OCI-LY7 (cell line): ENCODE measurements around the gene MAU2. TPM values are rescaled to one million over a fixed set of nuclear protein-coding genes. Genes with fewer than 3 reads are reported as not detected.

Experiments
- BruUV-seq: library from RNA; stranded (reverse); fragments of 400-500 nt; replicated peaks from 2 replicates; lab custom pipeline; 2021; lab: Mats Ljungman, UMichigan
- CTCF ChIA-PET: fragments of 300-600 bp; sonication (Branson Sonifier 250); formaldehyde crosslinking; loops from one replicate; lab custom pipeline; 2022; ENCODE audit warnings: antibody characterized with exemption; ENCODE audit not compliant: unreplicated experiment; lab: Charles Lee
- POLR2A ChIA-PET: fragments of 300-600 bp; sonication (Branson Sonifier 250); formaldehyde crosslinking; loops from one replicate; lab custom pipeline; 2022; ENCODE audit warnings: antibody characterized with exemption; lab: Charles Lee
- DNase-seq: peaks from one replicate; pipeline ENCODE4 v3.0.0-alpha.2; 2015; ENCODE audit warnings: low spot score
- H2AFZ ChIP-seq: fragments of 200-600 bp; sonication (generic), shearing (Covaris generic); 2 replicates; pipeline ENCODE4 v1.6.1; 2014; ENCODE audit warnings: mild to moderate bottlenecking, antibody characterized with exemption, low read length, moderate library complexity
- H3K27ac ChIP-seq: fragments of 200-600 bp; sonication (generic); 2 replicates; pipeline ENCODE4 v1.5.1; 2014; ENCODE audit warnings: mixed run types, low read depth, mild to moderate bottlenecking, moderate library complexity, low read length, inconsistent platforms; ENCODE audit not compliant: poor library complexity, severe bottlenecking
- H3K36me3 ChIP-seq: fragments of 200-600 bp; sonication (generic); 2 replicates; pipeline ENCODE4 v1.6.1; 2014; ENCODE audit warnings: mild to moderate bottlenecking, antibody characterized with exemption, low read length, moderate library complexity, mixed read lengths; ENCODE audit not compliant: insufficient read depth
- H3K4me1 ChIP-seq: fragments of 200-600 bp; sonication (generic); 2 replicates; pipeline ENCODE4 v1.5.1; 2014; ENCODE audit warnings: mild to moderate bottlenecking, low read length; ENCODE audit not compliant: insufficient read depth, poor library complexity, severe bottlenecking
- H3K4me2 ChIP-seq: fragments of 200-600 bp; sonication (generic); 2 replicates; pipeline ENCODE4 v1.6.1; 2014; ENCODE audit warnings: mild to moderate bottlenecking, low read length
- H3K4me3 ChIP-seq: fragments of 200-600 bp; sonication (generic); 2 replicates; pipeline ENCODE4 v1.5.1; 2014; ENCODE audit warnings: mild to moderate bottlenecking, low read depth, low read length; ENCODE audit not compliant: poor library complexity, severe bottlenecking
- H3K79me2 ChIP-seq: fragments of 200-600 bp; sonication (generic); 2 replicates; pipeline ENCODE4 v1.6.1; 2016; ENCODE audit warnings: low read depth, mild to moderate bottlenecking, low read length, moderate library complexity, mixed read lengths; ENCODE audit not compliant: insufficient read depth
- H3K9me2 ChIP-seq: fragments of 200-600 bp; sonication (generic); 2 replicates; pipeline ENCODE4 v1.6.1; 2016; ENCODE audit warnings: mild to moderate bottlenecking, low read length, mixed read lengths; ENCODE audit not compliant: insufficient read depth
- H3K9me3 ChIP-seq: fragments of 200-600 bp; sonication (generic); 2 replicates; pipeline ENCODE4 v1.6.1; 2014; ENCODE audit warnings: mild to moderate bottlenecking, mixed run types, low read length, mixed read lengths
- H4K20me1 ChIP-seq: fragments of 200-600 bp; sonication (generic); 2 replicates; pipeline ENCODE4 v1.6.1; 2014; ENCODE audit warnings: mild to moderate bottlenecking, antibody characterized with exemption, low read length, moderate library complexity, mixed read lengths; ENCODE audit not compliant: insufficient read depth
- EZH2phosphoT487 ChIP-seq: fragments of 200-600 bp; sonication (generic); IDR thresholded peaks from 2 replicates; pipeline ENCODE4 v1.6.1; 2018; ENCODE audit warnings: low read depth, borderline replicate concordance, mild to moderate bottlenecking, mixed run types, antibody characterized with exemption, low read length, moderate library complexity, mixed read lengths
- intact Hi-C: fragments of 100-400 bp; cut with micrococcal nuclease; formaldehyde crosslinking; loops from one replicate; pipeline ENCODE4 v1.10.0; 2022; ENCODE audit not compliant: unreplicated experiment
- total RNA-seq, 2 experiments: library from RNA; depleted of rRNA in 1 of 2; stranded (reverse); fragments of >200 nt in 1 of 2; shearing (Covaris generic) in 1 of 2; gene quantifications; 2 replicates each; pipeline ENCODE4 v1.2.3, GENCODE V29; 2014 to 2022
- TF ChIP-seq, protein P1 (sequence below): fragments of 200-600 bp; sonication (generic); conservative IDR thresholded peaks from 2 replicates; pipeline ENCODE4 v1.5.1; 2014; ENCODE audit warnings: mild to moderate bottlenecking, antibody characterized with exemption, low read length, moderate library complexity, mixed read lengths

Gene MAU2
- total RNA-seq, 2 experiments from 2014 or later, result 58.7 to 81.7 TPM

DNA sequence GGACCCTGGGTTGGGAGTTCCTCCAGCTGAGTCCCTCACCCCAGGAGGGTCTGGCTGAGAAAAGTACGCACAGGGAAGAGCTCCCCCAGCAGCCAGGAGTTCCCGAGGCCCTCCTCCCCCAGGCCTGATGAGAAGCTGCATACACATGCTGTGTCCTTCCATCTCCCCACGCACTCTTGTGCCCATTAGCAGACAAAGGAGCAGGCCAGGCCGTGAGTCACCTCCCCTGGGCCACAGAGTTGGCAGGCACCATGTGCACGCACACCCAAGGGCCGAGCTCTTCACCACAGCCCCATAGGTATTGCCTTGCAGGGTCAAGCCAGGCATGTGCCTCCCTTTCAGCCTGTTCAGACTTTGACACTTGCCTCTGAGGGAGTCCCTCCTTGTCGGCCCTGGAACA lies 17.5 kb downstream of the MAU2 start:
- no peak for TF ChIP-seq EZH2phosphoT487
- TF ChIP-seq, protein P1, sequence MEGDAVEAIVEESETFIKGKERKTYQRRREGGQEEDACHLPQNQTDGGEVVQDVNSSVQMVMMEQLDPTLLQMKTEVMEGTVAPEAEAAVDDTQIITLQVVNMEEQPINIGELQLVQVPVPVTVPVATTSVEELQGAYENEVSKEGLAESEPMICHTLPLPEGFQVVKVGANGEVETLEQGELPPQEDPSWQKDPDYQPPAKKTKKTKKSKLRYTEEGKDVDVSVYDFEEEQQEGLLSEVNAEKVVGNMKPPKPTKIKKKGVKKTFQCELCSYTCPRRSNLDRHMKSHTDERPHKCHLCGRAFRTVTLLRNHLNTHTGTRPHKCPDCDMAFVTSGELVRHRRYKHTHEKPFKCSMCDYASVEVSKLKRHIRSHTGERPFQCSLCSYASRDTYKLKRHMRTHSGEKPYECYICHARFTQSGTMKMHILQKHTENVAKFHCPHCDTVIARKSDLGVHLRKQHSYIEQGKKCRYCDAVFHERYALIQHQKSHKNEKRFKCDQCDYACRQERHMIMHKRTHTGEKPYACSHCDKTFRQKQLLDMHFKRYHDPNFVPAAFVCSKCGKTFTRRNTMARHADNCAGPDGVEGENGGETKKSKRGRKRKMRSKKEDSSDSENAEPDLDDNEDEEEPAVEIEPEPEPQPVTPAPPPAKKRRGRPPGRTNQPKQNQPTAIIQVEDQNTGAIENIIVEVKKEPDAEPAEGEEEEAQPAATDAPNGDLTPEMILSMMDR, result no peak
- no peaks in the 10 kb centered on the region for H3K4me1 ChIP-seq
- ChIA-PET POLR2A (no interaction called here), CTCF (no interaction called here)
- no peaks in the 10 kb centered on the region for H3K9me2 ChIP-seq
- H3K27ac ChIP-seq, result no peak overlapping the region
- no TSS peak for BruUV-seq
- no peak for DNase-seq
- no peaks in the 10 kb centered on the region for H4K20me1 ChIP-seq
- no peak overlapping the region for H3K4me2 ChIP-seq
- no peak overlapping the region for H2AFZ ChIP-seq
- intact Hi-C loops, result no loop called here
- peaks cover 75% of the 10 kb centered on the region for H3K36me3 ChIP-seq
- no peaks in the 10 kb centered on the region for H3K79me2 ChIP-seq
- no peak overlapping the region for H3K4me3 ChIP-seq
- H3K9me3 ChIP-seq, result no peaks in the 10 kb centered on the region

DNA sequence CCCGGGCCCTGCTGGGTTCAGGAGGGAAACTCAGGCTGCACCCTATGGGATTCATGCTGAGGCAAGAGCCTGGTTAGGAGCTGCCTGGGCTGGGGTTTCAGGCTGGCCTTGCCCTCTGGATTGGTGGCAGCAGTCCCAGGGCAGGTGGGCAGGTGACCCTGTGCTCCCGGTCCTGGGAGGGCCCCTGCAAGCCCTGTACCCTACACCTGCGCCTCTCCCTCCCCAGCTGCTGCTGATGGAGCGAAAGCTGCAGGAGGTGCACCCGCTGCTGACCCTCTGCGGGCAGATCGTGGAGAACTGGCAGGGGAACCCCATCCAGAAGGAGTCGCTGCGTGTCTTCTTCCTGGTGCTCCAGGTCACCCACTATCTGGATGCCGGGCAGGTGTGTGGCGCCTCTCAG lies 20.4 kb downstream of the MAU2 start:
- POLR2A ChIA-PET, result no interaction called here
- Histone ChIP-seq H4K20me1 (no peaks in the 10 kb centered on the region), H3K4me2 (no peak overlapping the region), H3K4me3 (no peak overlapping the region), H3K9me3 (no peaks in the 10 kb centered on the region), H3K79me2 (no peaks in the 10 kb centered on the region), H3K9me2 (no peaks in the 10 kb centered on the region), H2AFZ (no peak overlapping the region), H3K27ac (no peak overlapping the region), H3K4me1 (no peaks in the 10 kb centered on the region), H3K36me3 (peaks cover 87% of the 10 kb centered on the region)
- CTCF ChIA-PET, result no interaction called here
- intact Hi-C loops, result no loop called here
- TF ChIP-seq, protein P1, result no peak
- no peak for TF ChIP-seq EZH2phosphoT487
- BruUV-seq, result no TSS peak
- no peak for DNase-seq

DNA sequence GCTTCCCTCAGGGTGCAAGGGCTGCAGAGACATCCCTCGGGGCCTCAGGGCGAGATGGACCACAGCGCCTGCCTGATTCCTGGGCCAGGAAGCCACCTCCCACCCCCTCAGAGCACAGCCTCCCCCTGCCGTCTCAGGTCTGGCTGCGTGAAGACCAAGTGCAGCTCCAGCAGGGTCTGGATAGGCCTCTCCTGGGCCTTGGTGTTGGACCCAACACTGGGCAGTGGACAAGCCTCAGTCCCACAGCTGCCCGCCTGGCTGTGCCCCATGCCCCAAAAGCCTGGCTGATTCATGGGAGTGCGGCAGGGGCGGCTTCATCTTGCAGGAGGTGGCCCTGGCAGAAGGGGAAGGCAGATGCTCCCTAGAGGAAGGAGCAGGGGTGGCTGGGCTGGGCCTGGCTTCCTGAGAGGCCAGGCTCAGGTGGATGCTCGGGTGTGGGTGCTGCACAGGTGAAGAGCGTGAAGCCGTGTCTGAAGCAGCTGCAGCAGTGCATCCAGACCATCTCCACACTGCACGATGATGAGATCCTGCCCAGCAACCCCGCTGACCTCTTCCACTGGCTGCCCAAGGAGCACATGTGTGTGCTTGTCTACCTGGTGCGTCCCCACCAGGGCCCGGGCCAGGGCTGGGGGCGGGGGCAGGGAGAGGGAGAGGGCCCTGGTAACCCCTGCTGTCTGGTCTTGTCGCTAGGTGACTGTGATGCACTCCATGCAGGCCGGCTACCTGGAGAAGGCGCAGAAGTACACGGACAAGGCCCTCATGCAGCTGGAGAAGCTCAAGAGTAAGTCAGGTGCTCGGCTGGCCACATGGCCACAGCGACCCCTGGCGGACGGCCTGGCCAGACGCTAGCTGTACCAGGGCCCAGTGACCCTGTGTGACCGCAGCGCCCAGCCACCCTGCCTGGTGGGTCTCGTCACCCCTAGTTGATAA lies 21.7 kb downstream of the MAU2 start:
- BruUV-seq, result no TSS peak
- H3K9me2 ChIP-seq, result no peaks in the 10 kb centered on the region
- no peaks in the 10 kb centered on the region for H3K79me2 ChIP-seq
- intact Hi-C loops, result no loop called here
- H3K9me3 ChIP-seq, result no peaks in the 10 kb centered on the region
- CTCF ChIA-PET, result no interaction called here
- no peak overlapping the region for H2AFZ ChIP-seq
- H4K20me1 ChIP-seq, result no peaks in the 10 kb centered on the region
- no peak for TF ChIP-seq EZH2phosphoT487
- TF ChIP-seq, protein P1, result peak; percentile 79
- peak; percentile 57 for DNase-seq
- no peak overlapping the region for H3K27ac ChIP-seq
- POLR2A ChIA-PET, result no interaction called here
- H3K36me3 ChIP-seq, result peaks cover 86% of the 10 kb centered on the region
- no peak overlapping the region for H3K4me2 ChIP-seq
- H3K4me1 ChIP-seq, result no peaks in the 10 kb centered on the region
- no peak overlapping the region for H3K4me3 ChIP-seq
